ENCODE data around the gene LPCAT2.

- no peak for TF ChIP-seq POLR2AphosphoS5 (IDR thresholded peaks at IDR 0.05)
- no peak for TF ChIP-seq EP300 (IDR thresholded peaks at IDR 0.05)
- no peak for TF ChIP-seq CTCF (IDR thresholded peaks at IDR 0.05)
- no peak for TF ChIP-seq POLR2A (IDR thresholded peaks at IDR 0.05)
Observed at GRCh38 chr16:55497558-55497957, 11.3 kb upstream of the LPCAT2 start.
